ENCODE measurements around the gene PAQR9.

DNA sequence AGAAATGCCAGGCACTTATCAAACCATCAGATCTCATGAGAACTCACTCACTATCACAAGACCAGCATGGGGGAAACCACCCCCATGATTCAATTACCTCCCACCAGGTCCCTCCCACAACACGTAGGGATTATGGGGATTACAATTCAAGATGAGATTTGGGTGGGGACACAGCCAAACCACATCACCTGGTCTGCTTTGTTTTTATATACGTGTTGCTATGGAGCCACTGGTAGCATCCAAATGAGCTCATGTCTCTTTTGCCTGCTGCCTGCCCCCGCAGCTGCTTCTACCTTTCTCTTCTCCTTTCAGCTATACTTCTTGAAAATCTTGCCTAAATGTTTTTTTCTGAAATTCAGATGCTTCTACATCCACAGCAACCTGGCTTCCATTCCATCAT, 47.8 kb downstream of the PAQR9 start:
- TF ChIP-seq CTCF (IDR thresholded peaks at IDR 0.05; ENCODE audit: insufficient read depth, low read depth, low read length) (no peak), EZH2 (IDR thresholded peaks at IDR 0.05; ENCODE audit: insufficient read depth, low read length) (no peak)
